Left hindlimb (tissue), 1 donor: ENCODE data around the gene SCFD1.
A peak's percentile ranks its signal among the peaks of the same experiment; 100 is the strongest.
"Not testable (repeated sequence)": the region's sequence is repeated elsewhere in the genome, so short reads cannot be mapped to it uniquely, and the experiment has no call there.

Experiments used
- DNase-seq: peaks from one replicate; pipeline ENCODE4 v3.0.0-alpha.2; 2018

The SCFD1 gene

GRCh38 chr14:30614155-30614554 lies 8.0 kb upstream of the SCFD1 start:
- no peak for DNase-seq

GRCh38 chr14:30620178-30620577 lies 1.9 kb upstream of the SCFD1 start:
- DNase-seq = no peak

GRCh38 chr14:30621354-30621939 lies 672 bp upstream of the SCFD1 start:
- peak; percentile 38 for DNase-seq

GRCh38 chr14:30623412-30624131 lies 1.5 kb downstream of the SCFD1 start:
- DNase-seq = no peak

- DNase-seq = no peak
These were observed 2.0 kb downstream of the SCFD1 start for GRCh38 chr14:30624132-30624423.

GRCh38 chr14:30625533-30625932 lies 3.4 kb downstream of the SCFD1 start:
- DNase-seq = no peak

- DNase-seq = not testable (repeated sequence)
These were observed 7.3 kb downstream of the SCFD1 start for GRCh38 chr14:30629432-30629831.

GRCh38 chr14:30630248-30630647 lies 8.1 kb downstream of the SCFD1 start:
- no peak for DNase-seq

GRCh38 chr14:30632730-30633129 lies 10.6 kb downstream of the SCFD1 start:
- DNase-seq = no peak

GRCh38 chr14:30638926-30639325 lies 16.8 kb downstream of the SCFD1 start:
- no peak for DNase-seq

- DNase-seq = no peak
These were observed 19.1 kb downstream of the SCFD1 start for GRCh38 chr14:30641207-30641606.

GRCh38 chr14:30644462-30644861 lies 22.3 kb downstream of the SCFD1 start:
- not testable (repeated sequence) for DNase-seq

GRCh38 chr14:30645600-30645999 lies 23.5 kb downstream of the SCFD1 start:
- no peak for DNase-seq

- no peak for DNase-seq
These were observed 26.4 kb downstream of the SCFD1 start for GRCh38 chr14:30648471-30648870.

GRCh38 chr14:30651937-30652336 lies 29.8 kb downstream of the SCFD1 start:
- no peak for DNase-seq

GRCh38 chr14:30655124-30655523 lies 33.0 kb downstream of the SCFD1 start:
- no peak for DNase-seq

- DNase-seq = no peak
These were observed 33.5 kb downstream of the SCFD1 start for GRCh38 chr14:30655658-30656057.

- DNase-seq = no peak
These were observed 34.1 kb downstream of the SCFD1 start for GRCh38 chr14:30656190-30656632.

GRCh38 chr14:30657050-30657449 lies 34.9 kb downstream of the SCFD1 start:
- no peak for DNase-seq

GRCh38 chr14:30657606-30658163 lies 35.6 kb downstream of the SCFD1 start:
- DNase-seq = no peak

- no peak for DNase-seq
These were observed 36.5 kb downstream of the SCFD1 start for GRCh38 chr14:30658645-30659044.

GRCh38 chr14:30669594-30669993 lies 47.5 kb downstream of the SCFD1 start:
- no peak for DNase-seq

- no peak for DNase-seq
These were observed 51.0 kb downstream of the SCFD1 start for GRCh38 chr14:30673071-30673470.

- no peak for DNase-seq
These were observed 56.9 kb downstream of the SCFD1 start for GRCh38 chr14:30678926-30679431.
